HG02938 (cell line): ENCODE measurements around the gene SCGB1D4.

ENCODE experiments used
- ATAC-seq: cut with Tn5 transposase; IDR thresholded peaks from one replicate; pipeline ENCODE4 v1.9.1; 2021; ENCODE audit warnings: mild to moderate bottlenecking, moderate library complexity; ENCODE audit not compliant: unreplicated experiment

Gene SCGB1D4

DNA sequence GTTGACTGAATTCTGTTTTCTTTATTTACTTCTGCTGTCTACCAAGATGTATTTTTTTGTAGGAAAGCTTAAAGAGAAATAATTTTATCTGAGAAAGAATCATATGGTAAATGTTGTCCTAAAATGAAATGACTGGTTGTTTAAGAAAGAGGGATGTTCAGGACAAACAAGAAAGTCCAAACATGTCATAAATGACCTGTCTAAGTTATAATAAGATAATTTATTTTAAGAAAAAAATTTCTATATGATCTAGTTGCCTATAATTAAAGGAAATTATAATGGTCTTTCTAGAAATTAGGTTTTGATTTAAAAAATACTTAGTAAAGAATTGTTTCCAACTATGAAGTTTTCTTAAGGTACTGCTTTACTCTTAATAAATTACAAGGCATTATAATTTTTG is 18.4 kb downstream of the SCGB1D4 start:
- ATAC-seq, result no peak

DNA sequence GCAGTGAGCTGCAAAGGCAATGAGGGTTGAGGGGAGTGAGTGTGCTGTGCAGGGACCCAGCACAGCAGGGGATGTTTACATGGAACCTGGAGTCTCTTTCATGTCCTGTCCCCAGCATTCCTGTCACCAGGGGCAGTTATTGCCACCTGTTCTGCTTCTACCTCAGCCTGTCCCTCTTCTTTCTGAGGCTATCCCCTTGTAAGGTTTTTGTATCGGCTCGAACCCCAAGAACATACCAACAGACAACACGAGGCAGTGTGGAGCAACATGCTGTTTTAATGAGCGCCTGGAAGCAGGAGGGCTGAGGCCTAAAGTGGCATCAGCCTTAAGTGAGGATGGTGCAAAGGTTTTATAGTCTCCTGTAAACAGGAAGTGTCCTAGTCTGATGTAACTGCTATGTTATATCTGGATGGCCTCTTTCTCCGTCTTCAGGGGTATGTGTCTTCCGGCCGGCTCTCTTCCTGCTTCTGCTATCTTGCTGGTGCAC is 25.0 kb downstream of the SCGB1D4 start:
- ATAC-seq, result no peak

DNA sequence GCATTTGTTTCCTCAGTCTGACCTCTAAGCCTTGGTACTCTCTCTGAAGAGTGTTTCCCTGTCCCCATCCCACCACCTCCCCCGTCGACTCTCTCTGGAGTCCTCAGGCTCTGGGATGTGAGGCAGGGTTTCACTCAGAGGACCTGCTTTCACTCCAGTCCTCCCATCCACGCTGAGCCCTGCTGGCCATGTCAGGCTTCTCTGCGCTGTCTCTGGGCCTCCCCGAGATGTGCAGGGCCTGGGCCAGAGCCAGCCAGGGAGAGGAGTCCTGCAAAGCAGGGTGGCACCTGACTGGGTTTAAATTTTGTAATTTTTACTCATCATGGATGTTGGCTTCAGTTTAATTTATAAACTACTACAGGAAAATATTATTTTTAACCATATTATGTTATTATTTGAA is 25.6 kb downstream of the SCGB1D4 start:
- ATAC-seq, result no peak

DNA sequence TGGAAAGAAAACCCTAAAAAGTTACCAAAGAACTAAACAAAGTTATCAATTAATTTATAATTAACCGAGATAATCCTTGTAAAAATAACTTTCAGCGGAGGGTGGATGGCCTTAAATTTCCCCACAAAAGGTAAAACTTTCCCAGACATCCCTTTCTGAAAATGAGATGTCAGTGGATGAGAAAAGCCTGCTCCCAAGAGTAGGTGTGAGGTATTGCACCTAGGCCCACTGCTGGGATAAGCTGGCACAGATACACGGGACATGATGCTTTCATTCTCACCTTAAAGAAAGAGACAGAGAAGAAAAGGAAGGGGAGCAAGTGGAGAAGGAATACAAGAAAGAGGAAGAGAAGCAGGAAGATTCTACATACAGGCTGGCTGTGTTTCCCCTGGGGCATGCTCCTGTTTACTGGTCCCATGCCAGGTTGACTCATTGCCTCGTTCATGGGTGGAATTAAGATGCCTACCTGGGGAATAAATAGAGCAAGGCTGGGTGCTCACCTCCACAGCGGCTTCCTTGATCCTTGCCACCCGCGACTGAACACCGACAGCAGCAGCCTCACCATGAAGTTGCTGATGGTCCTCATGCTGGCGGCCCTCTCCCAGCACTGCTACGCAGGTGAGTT is 29.1 kb downstream of the SCGB1D4 start, which contains the start of gene SCGB2A2:
Gene SCGB2A2, plus strand, starts transcription at position 505 of the 625 bp plus-strand sequence. Its CDS starts 59 bp downstream, at position 564.
- no peak for ATAC-seq

DNA sequence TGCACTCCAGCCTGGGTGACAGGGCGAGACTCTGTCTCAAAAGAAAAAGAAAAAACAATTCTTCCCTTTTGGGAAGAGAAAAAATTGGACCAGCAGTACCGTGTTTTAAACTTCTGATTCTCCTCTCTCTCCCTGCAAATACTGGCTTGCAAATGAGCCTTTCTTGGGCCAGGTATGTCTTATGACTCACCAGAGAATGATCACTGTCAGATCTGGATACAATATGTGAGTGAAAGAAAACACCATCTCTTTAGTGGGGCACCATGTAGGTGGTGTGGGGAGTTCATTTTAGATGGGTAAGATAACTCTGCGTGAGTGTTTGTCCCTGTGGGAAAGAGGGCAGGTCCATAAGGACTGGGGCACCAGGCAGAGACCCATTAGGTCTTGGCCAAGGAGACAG is 31.3 kb downstream of the SCGB1D4 start:
- ATAC-seq, result no peak

DNA sequence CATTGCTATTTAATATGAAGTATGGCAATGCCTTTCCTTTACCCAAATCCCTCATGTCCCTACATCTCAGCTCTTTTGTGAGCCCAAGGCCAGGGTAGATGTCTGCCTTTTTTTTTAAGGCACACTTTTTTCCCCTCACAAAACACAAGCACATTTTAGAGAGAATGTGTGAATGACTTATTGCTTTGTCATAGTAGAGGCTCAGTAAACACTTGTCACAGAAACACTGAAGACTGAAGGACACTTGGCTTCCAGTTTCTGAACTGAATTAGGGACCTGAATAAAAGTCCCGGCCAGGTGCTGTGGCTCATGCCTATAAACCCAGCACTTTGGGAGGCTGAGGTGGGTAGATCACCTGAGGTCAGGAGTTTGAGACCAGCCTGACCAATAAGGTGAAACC is 31.8 kb downstream of the SCGB1D4 start:
- no peak for ATAC-seq

DNA sequence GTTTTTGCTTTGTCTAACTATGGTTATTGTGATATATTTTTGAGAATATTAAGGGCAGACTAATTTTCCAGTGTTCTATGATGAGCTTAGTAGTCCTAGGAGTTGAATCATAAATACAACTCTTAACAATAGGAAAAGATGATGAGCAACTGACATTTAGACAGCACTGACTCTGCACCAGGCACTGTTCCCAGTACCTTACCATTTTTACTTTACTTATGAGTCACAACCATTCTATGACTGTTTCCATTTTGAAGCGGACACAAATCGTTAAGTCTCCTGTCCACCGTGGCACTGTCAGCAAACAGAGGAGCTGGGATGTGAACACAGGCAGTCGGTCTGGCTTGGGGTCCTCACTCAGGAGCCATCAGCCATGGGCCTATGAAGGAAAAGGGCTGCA is 32.3 kb downstream of the SCGB1D4 start:
- ATAC-seq, result no peak

DNA sequence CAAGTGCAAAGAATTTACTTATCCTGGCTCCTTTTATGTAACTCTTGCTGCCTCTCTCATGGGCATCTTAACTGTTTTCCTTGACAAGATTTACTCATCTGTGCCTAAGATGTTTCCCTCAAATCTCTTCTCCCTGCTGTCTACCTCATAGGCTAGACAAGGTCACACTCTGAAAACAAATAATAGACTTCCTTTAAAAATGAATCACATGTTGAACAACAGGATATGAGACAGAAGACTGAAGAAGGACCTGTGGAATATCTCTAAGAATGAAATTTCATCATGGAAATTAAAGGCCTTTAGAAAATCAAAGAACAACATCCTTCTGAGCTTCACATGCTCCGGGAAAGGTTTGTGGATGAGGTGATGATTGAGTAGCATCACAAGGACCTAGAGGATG is 34.9 kb downstream of the SCGB1D4 start:
- no peak for ATAC-seq

DNA sequence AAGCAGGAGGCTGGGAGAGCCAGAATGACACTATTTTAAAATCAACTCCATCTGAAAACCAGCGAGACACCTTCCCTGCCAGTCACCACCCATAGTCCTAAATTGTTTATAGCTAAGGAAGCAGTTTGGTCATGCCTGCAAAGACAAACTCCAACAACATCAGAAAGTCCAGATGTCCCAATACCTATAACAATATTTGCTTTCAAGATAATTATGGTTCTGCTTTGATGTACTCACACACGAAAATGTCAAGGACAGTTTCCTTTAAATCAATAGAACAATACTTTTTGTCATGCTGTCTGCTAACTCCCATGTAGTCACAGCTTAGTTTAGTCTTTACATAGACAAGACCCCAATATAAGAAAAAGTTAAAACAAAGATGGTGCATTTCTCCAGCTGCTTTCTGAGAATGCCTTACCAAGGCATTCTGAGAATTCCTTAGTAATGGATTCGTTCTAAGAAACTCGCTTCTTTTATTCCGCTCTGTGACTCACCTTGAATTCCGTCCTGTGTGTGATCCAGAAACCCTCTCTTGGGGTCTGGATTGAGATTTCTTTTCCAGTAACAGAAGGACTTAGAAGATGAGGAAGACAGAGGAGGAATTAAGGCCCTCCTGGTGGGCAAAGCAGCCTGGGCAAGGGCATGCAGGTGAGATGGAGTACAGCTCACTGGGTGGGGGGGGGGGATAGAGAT is 38.5 kb downstream of the SCGB1D4 start:
- no peak for ATAC-seq

DNA sequence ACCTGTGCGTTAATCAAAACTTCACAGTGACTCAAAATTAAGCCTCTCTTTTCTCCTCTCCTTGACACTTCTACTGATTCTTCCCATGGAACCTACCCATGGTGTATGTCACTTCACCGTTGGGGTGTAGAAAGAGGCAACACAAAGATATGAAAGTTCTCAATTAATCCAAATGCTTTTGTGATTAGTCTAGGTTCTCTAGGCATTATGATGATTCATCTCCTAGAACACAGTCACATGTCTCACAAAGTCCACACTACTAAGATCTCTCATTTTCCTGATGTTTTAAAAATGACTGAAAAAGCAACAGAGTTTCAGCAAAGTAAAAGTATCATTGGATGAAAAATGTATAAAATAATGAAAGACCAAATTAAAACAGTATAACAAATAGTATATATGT is 42.6 kb downstream of the SCGB1D4 start:
- no peak for ATAC-seq

DNA sequence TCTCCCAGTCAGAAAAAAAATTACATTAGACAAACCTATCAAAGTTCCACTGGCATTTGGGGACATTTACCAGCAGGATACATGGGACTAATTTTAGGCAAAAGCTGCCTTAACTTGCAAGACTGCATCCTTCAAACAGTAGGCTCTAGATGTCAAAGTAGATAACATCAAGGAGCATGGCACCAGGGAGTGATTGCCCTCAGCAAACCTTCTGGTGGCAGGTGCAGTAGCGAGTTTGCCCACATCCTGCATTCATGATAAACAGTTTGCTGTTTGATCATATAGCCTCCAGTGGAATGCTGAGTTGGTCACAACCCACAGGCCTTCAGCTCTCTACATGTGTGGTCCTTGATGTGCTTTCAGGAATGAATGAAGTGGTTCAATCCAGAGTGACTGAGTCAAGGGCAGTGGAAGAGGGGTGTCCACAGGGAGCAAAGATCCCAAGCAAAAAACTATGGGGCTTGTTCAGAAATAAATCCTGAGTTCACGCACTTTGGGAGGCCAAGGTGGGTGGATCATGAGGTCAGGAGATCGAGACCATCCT is 44.8 kb downstream of the SCGB1D4 start:
- ATAC-seq, result no peak

DNA sequence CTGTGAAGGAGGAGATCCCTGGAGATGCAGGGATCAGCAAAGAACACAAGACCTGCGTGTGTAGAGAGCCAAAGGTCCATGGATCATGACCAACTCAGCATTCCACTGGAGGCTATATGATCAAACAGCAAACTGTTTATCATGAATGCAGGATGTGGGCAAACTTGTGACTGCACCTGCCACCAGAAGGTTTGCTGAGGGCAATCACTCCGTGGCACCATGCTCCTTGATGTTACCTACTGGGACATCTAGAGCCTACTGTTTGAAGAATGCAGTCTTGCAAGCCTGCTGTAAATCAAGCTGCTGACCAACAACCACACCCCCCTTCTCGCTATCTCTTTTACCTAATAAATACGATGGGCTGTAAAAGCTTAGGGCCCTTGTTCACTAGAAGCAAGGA is 47.2 kb downstream of the SCGB1D4 start:
- ATAC-seq, result no peak
